ENCODE measurements around the gene CDC123. TPM values are rescaled to one million over a fixed set of nuclear protein-coding genes. Genes with fewer than 3 reads are reported as not detected.

CDC123 gene
- total RNA-seq, result 47.7 TPM
- polyA plus RNA-seq (ENCODE audit: insufficient read depth, low read depth, low replicate concordance), result 50.2 TPM
- long read RNA-seq, donor 1, transcript CDC123-201 (13 exons, 1,542 nt), result major isoform, 13 of 18 reads
- long read RNA-seq, donor 1, partial matches to known transcripts, result 5 of 18 reads
- long read RNA-seq, donor 1, other reads (novel, unspliced or antisense), result 0 of 18 reads
- long read RNA-seq, donor 2, transcript CDC123-201 (13 exons, 1,542 nt), result major isoform, 18 of 51 reads
- long read RNA-seq, donor 2, partial matches to known transcripts, result 32 of 51 reads
- long read RNA-seq, donor 2, other reads (novel, unspliced or antisense), result 0 of 51 reads
- long read RNA-seq, donor 3, transcript CDC123-201 (13 exons, 1,542 nt), result major isoform, 21 of 45 reads
- long read RNA-seq, donor 3, partial matches to known transcripts, result 23 of 45 reads
- long read RNA-seq, donor 3, other reads (novel, unspliced or antisense), result 0 of 45 reads
- long read RNA-seq, donor 4, transcript CDC123-201 (13 exons, 1,542 nt), result major isoform, 26 of 33 reads
- long read RNA-seq, donor 4, partial matches to known transcripts, result 6 of 33 reads
- long read RNA-seq, donor 4, other reads (novel, unspliced or antisense), result 0 of 33 reads
- long read RNA-seq, donor 5, partial matches to known transcripts, result 0 of 2 reads
- long read RNA-seq, donor 5, other reads (novel, unspliced or antisense), result 0 of 2 reads
- long read RNA-seq, donor 6, transcript CDC123-201 (13 exons, 1,542 nt), result major isoform, 37 of 62 reads
- long read RNA-seq, donor 6, partial matches to known transcripts, result 24 of 62 reads
- long read RNA-seq, donor 6, other reads (novel, unspliced or antisense), result 0 of 62 reads
- long read RNA-seq, donor 7, transcript CDC123-201 (13 exons, 1,542 nt), result major isoform, 35 of 52 reads
- long read RNA-seq, donor 7, partial matches to known transcripts, result 6 of 52 reads
- long read RNA-seq, donor 7, other reads (novel, unspliced or antisense), result 11 of 52 reads
- long read RNA-seq, donor 8, transcript CDC123-201 (13 exons, 1,542 nt), result major isoform, 17 of 29 reads
- long read RNA-seq, donor 8, partial matches to known transcripts, result 6 of 29 reads
- long read RNA-seq, donor 8, other reads (novel, unspliced or antisense), result 5 of 29 reads
- long read RNA-seq, donor 9, partial matches to known transcripts, result 5 of 8 reads
- long read RNA-seq, donor 9, other reads (novel, unspliced or antisense), result 0 of 8 reads
- long read RNA-seq, donor 10, transcript CDC123-201 (13 exons, 1,542 nt), result major isoform, 12 of 31 reads
- long read RNA-seq, donor 10, partial matches to known transcripts, result 18 of 31 reads
- long read RNA-seq, donor 10, other reads (novel, unspliced or antisense), result 0 of 31 reads

GRCh38 chr10:12195603-12196506, at the start of gene CDC123, which contains the start of gene NUDT5:
TSS of gene CDC123 (plus strand) at chr10:12196188. CDS start at chr10:12196246, 58 bp downstream.
TSS of gene NUDT5 (minus strand) at chr10:12195891. CDS start at chr10:12186291, 9,600 bp downstream.
- H3K27me3 ChIP-seq (ENCODE audit: control insufficient read depth, insufficient read depth, low read length), result no peaks in the 10 kb centered on the region
- H3K4me1 ChIP-seq (ENCODE audit: control insufficient read depth in 2 of 3, insufficient read depth in 2 of 3, low read depth in 1 of 3, low read length in 3 of 3), result peaks cover 0 to 15% (median 5%) of the 10 kb centered on the region in 3 donors
- no peaks in the 10 kb centered on the region for H3K9me3 ChIP-seq (ENCODE audit: control insufficient read depth in 2 of 3, insufficient read depth in 1 of 3, low read length in 3 of 3)
- intact Hi-C loops (cut with DNase I), result no loop called here
- DNase-seq (peak; percentile 88 to 96 (median 94)), FAIRE-seq (no peak)
- peak within 1 kb of the TSS; percentile 53 to 99 (median 63) for H3K9ac ChIP-seq (ENCODE audit: low read length in 3 of 3)
- peak within 1 kb of the TSS; percentile 89 to 100 (median 100) for H3K4me3 ChIP-seq (ENCODE audit: low read length in 3 of 3)
- no peak for TF ChIP-seq CTCF (IDR thresholded peaks at IDR 0.05; ENCODE audit: borderline replicate concordance, extremely low read depth, insufficient read depth)
- H3K36me3 ChIP-seq (ENCODE audit: control insufficient read depth in 2 of 3, insufficient read depth in 3 of 3, low read length in 3 of 3), result peaks cover 0 to under 1% (median 0%) of the 10 kb centered on the region in 3 donors
- H3K27ac ChIP-seq (ENCODE audit: low read depth in 2 of 2, low read length in 2 of 2), result peak within 1 kb of the TSS; percentile 86 to 92

- TF ChIP-seq CTCF (IDR thresholded peaks at IDR 0.05; ENCODE audit: borderline replicate concordance, extremely low read depth, insufficient read depth), result no peak
- no peak overlapping the region for H3K4me3 ChIP-seq (ENCODE audit: low read length in 3 of 3)
- no peaks in the 10 kb centered on the region for H3K27me3 ChIP-seq (ENCODE audit: control insufficient read depth, insufficient read depth, low read length)
- H3K27ac ChIP-seq (ENCODE audit: low read depth in 2 of 2, low read length in 2 of 2), result no peak overlapping the region
- H3K4me1 ChIP-seq (ENCODE audit: control insufficient read depth in 2 of 3, insufficient read depth in 2 of 3, low read depth in 1 of 3, low read length in 3 of 3), result no peaks in the 10 kb centered on the region
- no peaks in the 10 kb centered on the region for H3K9me3 ChIP-seq (ENCODE audit: control insufficient read depth in 2 of 3, insufficient read depth in 1 of 3, low read length in 3 of 3)
- peaks cover 0 to 8% (median 2%) of the 10 kb centered on the region in 3 donors for H3K36me3 ChIP-seq (ENCODE audit: control insufficient read depth in 2 of 3, insufficient read depth in 3 of 3, low read length in 3 of 3)
- DNase-seq (peak in 1 of 5 donors; percentile 28), FAIRE-seq (no peak)
- H3K9ac ChIP-seq (ENCODE audit: low read length in 3 of 3), result no peak overlapping the region
- intact Hi-C loops (cut with DNase I), result no loop called here
Observed at GRCh38 chr10:12150163-12150562, 45.8 kb upstream of the CDC123 start.

- TF ChIP-seq CTCF (IDR thresholded peaks at IDR 0.05; ENCODE audit: borderline replicate concordance, extremely low read depth, insufficient read depth), result no peak
- Histone ChIP-seq H3K36me3 (ENCODE audit: control insufficient read depth in 2 of 3, insufficient read depth in 3 of 3, low read length in 3 of 3) (peaks cover 0 to 10% (median 4%) of the 10 kb centered on the region in 3 donors), H3K4me1 (ENCODE audit: control insufficient read depth in 2 of 3, insufficient read depth in 2 of 3, low read depth in 1 of 3, low read length in 3 of 3) (no peaks in the 10 kb centered on the region), H3K27me3 (ENCODE audit: control insufficient read depth, insufficient read depth, low read length) (no peaks in the 10 kb centered on the region), H3K9ac (ENCODE audit: low read length in 3 of 3) (no peak overlapping the region), H3K27ac (ENCODE audit: low read depth in 2 of 2, low read length in 2 of 2) (no peak overlapping the region), H3K4me3 (ENCODE audit: low read length in 3 of 3) (no peak overlapping the region), H3K9me3 (ENCODE audit: control insufficient read depth in 2 of 3, insufficient read depth in 1 of 3, low read length in 3 of 3) (no peaks in the 10 kb centered on the region)
- DNase-seq, result no peak
- intact Hi-C loops (cut with DNase I), result no loop called here
- FAIRE-seq, result no peak
Observed at GRCh38 chr10:12154516-12154915, 41.5 kb upstream of the CDC123 start.
